HepG2 (cell line): ENCODE data around the gene KLF9. TPM values are rescaled to one million over a fixed set of nuclear protein-coding genes. Genes with fewer than 3 reads are reported as not detected.

Source experiments
- ASH2L ChIP-seq: fragments of 300-600, 200-600 bp; sonication (generic); IDR thresholded peaks from 2 replicates; pipeline ENCODE4 v1.7.0; 2017; ENCODE audit warnings: low read depth, mild to moderate bottlenecking, moderate library complexity, mixed read lengths, low read length; ENCODE audit not compliant: insufficient read length
- KLF6 ChIP-seq: IDR thresholded peaks from 2 replicates; pipeline ENCODE4 v1.8.0; 2016; ENCODE audit warnings: missing biosample characterization, missing genetic modification reagents
- MEF2D ChIP-seq: sonication (generic); formaldehyde crosslinking; IDR thresholded peaks from 2 replicates; pipeline ENCODE4 v1.5.1; 2020; ENCODE audit warnings: mild to moderate bottlenecking, missing genetic modification reagents
- MLX ChIP-seq: IDR thresholded peaks from 2 replicates; pipeline ENCODE4 v1.6.1; 2016
- RBFOX2 ChIP-seq: fragments of 200-400 bp; formaldehyde crosslinking; IDR thresholded peaks from 2 replicates; pipeline ENCODE4 v1.6.1; 2017; ENCODE audit warnings: low read depth, mild to moderate bottlenecking, low read length
- TCF12 ChIP-seq, 2 experiments: fragments of 450-650 bp in 1 of 2; sonication (generic) in 1 of 2; formaldehyde crosslinking in 1 of 2; IDR thresholded peaks; 2 replicates each; pipeline versions ENCODE4 v1.6.1 to v1.8.0; 2017 to 2022; ENCODE audit warnings: antibody characterized with exemption in 1 of 2, mild to moderate bottlenecking in 1 of 2, missing genetic modification reagents in 1 of 2, moderate library complexity in 1 of 2
- TOPORS ChIP-seq: sonication (generic); formaldehyde crosslinking; IDR thresholded peaks from 2 replicates; pipeline ENCODE4 v1.8.0; 2023; ENCODE audit warnings: mild to moderate bottlenecking, missing genetic modification reagents
- ZKSCAN8 ChIP-seq: IDR thresholded peaks from 2 replicates; pipeline ENCODE4 v1.6.1; 2016; ENCODE audit warnings: borderline replicate concordance, missing genetic modification reagents, missing compliant biosample characterization
- ZNF280D ChIP-seq: sonication (generic); formaldehyde crosslinking; IDR thresholded peaks from 2 replicates; pipeline ENCODE4 v1.5.1; 2020; ENCODE audit warnings: mild to moderate bottlenecking, missing genetic modification reagents
- ZNF569 ChIP-seq: sonication (generic); formaldehyde crosslinking; IDR thresholded peaks from 2 replicates; pipeline ENCODE4 v1.5.0; 2020; ENCODE audit warnings: mild to moderate bottlenecking, missing genetic modification reagents, moderate library complexity, borderline replicate concordance
- ZNF674 ChIP-seq: sonication (generic); formaldehyde crosslinking; IDR thresholded peaks from 2 replicates; pipeline ENCODE4 v1.5.0; 2020; ENCODE audit warnings: low read depth, mild to moderate bottlenecking, missing genetic modification reagents
- ZNF713 ChIP-seq: sonication (generic); formaldehyde crosslinking; IDR thresholded peaks from 2 replicates; pipeline ENCODE4 v1.4.0; 2020; ENCODE audit warnings: mild to moderate bottlenecking, missing genetic modification reagents
- polyA plus RNA-seq, 8 experiments: library from polyadenylated mRNA; depleted of rRNA in 3 of 8; stranded (reverse) in 7 of 8; unstranded in 1 of 8; fragments of >200 nt; fragmentation: Illumina TruSeq in 4 of 8; extraction: Trizol in 4 of 8; gene quantifications; 2 replicates each; pipeline versions ENCODE4 v1.2.1 to v1.2.3, GENCODE V29; 2011 to 2016; ENCODE audit warnings: low read depth in 4 of 8, missing spikeins in 1 of 8, mixed read lengths in 1 of 8; ENCODE audit not compliant: insufficient read depth in 1 of 8
- total RNA-seq, 5 experiments: library from RNA; depleted of rRNA; stranded (reverse); fragments of >200 nt; fragmentation: Illumina TruSeq; extraction: Trizol; gene quantifications; 2 replicates each; pipeline ENCODE4 v1.2.3, GENCODE V29; 2016; ENCODE audit warnings: low read depth in 1 of 5
- TF ChIP-seq, protein P1 (sequence below): sonication (generic); formaldehyde crosslinking; IDR thresholded peaks from 2 replicates; pipeline ENCODE4 v1.4.0; 2020; ENCODE audit warnings: missing genetic modification reagents, mild to moderate bottlenecking, borderline replicate concordance
- TF ChIP-seq, protein P2 (sequence below): sonication (generic); formaldehyde crosslinking; conservative IDR thresholded peaks from 2 replicates; pipeline ENCODE4 v1.8.0; 2022; ENCODE audit warnings: missing genetic modification reagents
- TF ChIP-seq, protein P3 (sequence below): sonication (generic); formaldehyde crosslinking; IDR thresholded peaks from 2 replicates; pipeline ENCODE4 v1.5.0; 2020; ENCODE audit warnings: mild to moderate bottlenecking, missing genetic modification reagents

The KLF9 gene
- total and polyA plus RNA-seq, 2 of the 13 experiments (the other 11 are each of a cell fraction or from before 2014, with no cell fraction given) = 5.7 to 7.2 TPM

DNA sequence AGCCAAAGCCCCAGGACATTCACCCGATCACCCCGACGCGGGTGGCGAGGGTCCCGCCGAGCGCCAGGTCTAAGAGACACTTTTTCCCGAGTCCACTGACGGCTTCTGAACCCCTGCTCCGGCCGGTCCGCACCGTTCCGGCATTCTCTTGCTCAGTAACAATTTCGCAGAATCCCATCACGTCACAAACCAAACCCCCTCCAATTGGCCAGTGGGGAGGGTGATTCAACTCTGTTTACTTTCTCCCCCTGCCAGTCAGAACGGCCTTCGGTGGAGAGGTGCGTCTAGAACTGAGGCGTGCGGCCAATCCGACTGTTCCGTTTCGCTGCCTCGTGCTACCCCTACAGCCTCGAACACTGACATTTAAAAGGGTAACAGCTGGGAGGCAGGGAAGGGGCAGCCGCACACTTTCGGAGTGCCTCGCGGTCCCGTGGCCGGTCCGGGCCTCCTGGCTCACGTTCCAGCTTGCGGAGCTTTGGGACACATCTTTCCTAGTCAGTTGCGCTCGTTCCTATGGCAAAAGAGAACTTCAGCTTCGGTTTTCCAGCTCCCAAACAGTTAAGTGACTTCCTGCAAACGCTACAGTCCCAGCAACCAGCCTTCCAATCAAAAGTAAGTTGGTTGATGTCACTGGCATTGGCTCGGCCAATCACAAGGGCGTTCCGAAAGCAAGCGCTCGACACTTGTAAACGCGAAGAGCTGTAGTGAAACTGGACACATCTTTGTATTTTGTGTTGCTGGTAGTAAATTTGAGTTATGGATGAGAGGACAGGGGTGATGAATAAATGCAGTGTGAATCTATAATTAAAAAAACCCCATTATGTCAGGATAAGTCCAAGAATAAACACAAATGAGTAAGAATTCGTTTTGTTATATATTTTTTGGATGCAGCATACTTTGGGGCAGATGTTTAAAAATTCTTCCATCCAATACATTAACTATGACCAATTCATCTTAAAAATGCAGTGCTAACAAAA, at the start of gene KLF9 (continued):
- TF ChIP-seq TOPORS = no peak
- TF ChIP-seq ZNF569 (CRISPR knock-in tag) = no peak
- peak; percentile 27; the same call in 1 of the 2 replicates for TF ChIP-seq ZNF280D (CRISPR knock-in tag)
- TF ChIP-seq ZNF713 (CRISPR knock-in tag) = no peak
- no peak for TF ChIP-seq ZKSCAN8 (CRISPR knock-in tag)
- TF ChIP-seq, protein P1, sequence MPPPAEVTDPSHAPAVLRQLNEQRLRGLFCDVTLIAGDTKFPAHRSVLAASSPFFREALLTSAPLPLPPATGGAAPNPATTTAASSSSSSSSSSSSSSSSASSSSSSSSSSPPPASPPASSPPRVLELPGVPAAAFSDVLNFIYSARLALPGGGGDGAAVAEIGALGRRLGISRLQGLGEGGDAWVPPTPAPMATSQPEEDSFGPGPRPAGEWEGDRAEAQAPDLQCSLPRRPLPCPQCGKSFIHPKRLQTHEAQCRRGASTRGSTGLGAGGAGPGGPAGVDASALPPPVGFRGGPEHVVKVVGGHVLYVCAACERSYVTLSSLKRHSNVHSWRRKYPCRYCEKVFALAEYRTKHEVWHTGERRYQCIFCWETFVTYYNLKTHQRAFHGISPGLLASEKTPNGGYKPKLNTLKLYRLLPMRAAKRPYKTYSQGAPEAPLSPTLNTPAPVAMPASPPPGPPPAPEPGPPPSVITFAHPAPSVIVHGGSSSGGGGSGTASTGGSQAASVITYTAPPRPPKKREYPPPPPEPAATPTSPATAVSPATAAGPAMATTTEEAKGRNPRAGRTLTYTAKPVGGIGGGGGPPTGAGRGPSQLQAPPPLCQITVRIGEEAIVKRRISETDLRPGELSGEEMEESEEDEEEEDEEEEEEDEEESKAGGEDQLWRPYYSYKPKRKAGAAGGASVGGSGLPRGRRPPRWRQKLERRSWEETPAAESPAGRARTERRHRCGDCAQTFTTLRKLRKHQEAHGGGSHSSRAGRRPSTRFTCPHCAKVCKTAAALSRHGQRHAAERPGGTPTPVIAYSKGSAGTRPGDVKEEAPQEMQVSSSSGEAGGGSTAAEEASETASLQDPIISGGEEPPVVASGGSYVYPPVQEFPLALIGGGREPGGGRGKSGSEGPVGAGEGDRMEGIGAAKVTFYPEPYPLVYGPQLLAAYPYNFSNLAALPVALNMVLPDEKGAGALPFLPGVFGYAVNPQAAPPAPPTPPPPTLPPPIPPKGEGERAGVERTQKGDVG (CRISPR knock-in tag) = no peak; the same call in 1 of the 2 replicates
- peak; percentile 24; the same call in 1 of the 2 replicates for TF ChIP-seq MEF2D (CRISPR knock-in tag)
- TF ChIP-seq, protein P2, sequence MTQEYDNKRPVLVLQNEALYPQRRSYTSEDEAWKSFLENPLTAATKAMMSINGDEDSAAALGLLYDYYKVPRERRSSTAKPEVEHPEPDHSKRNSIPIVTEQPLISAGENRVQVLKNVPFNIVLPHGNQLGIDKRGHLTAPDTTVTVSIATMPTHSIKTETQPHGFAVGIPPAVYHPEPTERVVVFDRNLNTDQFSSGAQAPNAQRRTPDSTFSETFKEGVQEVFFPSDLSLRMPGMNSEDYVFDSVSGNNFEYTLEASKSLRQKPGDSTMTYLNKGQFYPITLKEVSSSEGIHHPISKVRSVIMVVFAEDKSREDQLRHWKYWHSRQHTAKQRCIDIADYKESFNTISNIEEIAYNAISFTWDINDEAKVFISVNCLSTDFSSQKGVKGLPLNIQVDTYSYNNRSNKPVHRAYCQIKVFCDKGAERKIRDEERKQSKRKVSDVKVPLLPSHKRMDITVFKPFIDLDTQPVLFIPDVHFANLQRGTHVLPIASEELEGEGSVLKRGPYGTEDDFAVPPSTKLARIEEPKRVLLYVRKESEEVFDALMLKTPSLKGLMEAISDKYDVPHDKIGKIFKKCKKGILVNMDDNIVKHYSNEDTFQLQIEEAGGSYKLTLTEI (CRISPR knock-in tag) = no peak
- no peak for TF ChIP-seq MLX
- peak; percentile 56 for TF ChIP-seq ASH2L
- TF ChIP-seq ZNF674 (CRISPR knock-in tag) = no peak
- TF ChIP-seq, protein P3, sequence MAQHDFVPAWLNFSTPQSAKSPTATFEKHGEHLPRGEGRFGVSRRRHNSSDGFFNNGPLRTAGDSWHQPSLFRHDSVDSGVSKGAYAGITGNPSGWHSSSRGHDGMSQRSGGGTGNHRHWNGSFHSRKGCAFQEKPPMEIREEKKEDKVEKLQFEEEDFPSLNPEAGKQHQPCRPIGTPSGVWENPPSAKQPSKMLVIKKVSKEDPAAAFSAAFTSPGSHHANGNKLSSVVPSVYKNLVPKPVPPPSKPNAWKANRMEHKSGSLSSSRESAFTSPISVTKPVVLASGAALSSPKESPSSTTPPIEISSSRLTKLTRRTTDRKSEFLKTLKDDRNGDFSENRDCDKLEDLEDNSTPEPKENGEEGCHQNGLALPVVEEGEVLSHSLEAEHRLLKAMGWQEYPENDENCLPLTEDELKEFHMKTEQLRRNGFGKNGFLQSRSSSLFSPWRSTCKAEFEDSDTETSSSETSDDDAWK = no peak
- TF ChIP-seq KLF6 (CRISPR knock-in tag) = peak; percentile 90; the same call in 1 of the 2 replicates
- no peak for TF ChIP-seq TCF12 (IDR thresholded peaks at IDR 0.05)
- TF ChIP-seq TCF12 (CRISPR knock-in tag; IDR thresholded peaks at IDR 0.05) = no peak
- no peak; the same call in 1 of the 2 replicates for TF ChIP-seq RBFOX2
